GM21737 (cell line): Measurements from ENCODE around the gene OSGIN1.
"Not testable (repeated sequence)": the region's sequence is repeated elsewhere in the genome, so short reads cannot be mapped to it uniquely, and the experiment has no call there.

Source experiments
- ATAC-seq: cut with Tn5 transposase; IDR thresholded peaks from one replicate; pipeline ENCODE4 v1.9.1; 2021; ENCODE audit warnings: mild to moderate bottlenecking, moderate library complexity; ENCODE audit not compliant: unreplicated experiment

The OSGIN1 gene

GRCh38 chr16:83940119-83940518 lies 12.9 kb upstream of the OSGIN1 start:
- no peak for ATAC-seq

GRCh38 chr16:83940630-83941378 lies 12.2 kb upstream of the OSGIN1 start:
- no peak for ATAC-seq

- not testable (repeated sequence) for ATAC-seq
Observed at GRCh38 chr16:83941546-83941945, 11.5 kb upstream of the OSGIN1 start.

GRCh38 chr16:83942074-83942473 lies 11.0 kb upstream of the OSGIN1 start:
- no peak for ATAC-seq

GRCh38 chr16:83942815-83943515 lies 10.1 kb upstream of the OSGIN1 start:
- no peak for ATAC-seq

- ATAC-seq, result no peak
Observed at GRCh38 chr16:83943516-83944050, 9.5 kb upstream of the OSGIN1 start.

GRCh38 chr16:83945587-83945986 lies 7.5 kb upstream of the OSGIN1 start:
- ATAC-seq, result no peak

- ATAC-seq, result no peak
Observed at GRCh38 chr16:83946154-83946780, 6.8 kb upstream of the OSGIN1 start.

- no peak for ATAC-seq
Observed at GRCh38 chr16:83946781-83947566, 6.1 kb upstream of the OSGIN1 start.

- no peak for ATAC-seq
Observed at GRCh38 chr16:83947642-83948234, 5.3 kb upstream of the OSGIN1 start.

GRCh38 chr16:83948914-83949723 lies 3.9 kb upstream of the OSGIN1 start:
- no peak for ATAC-seq

- ATAC-seq, result no peak
Observed at GRCh38 chr16:83949724-83950001, 3.4 kb upstream of the OSGIN1 start.

- ATAC-seq, result not testable (repeated sequence)
Observed at GRCh38 chr16:83950862-83951399, 2.1 kb upstream of the OSGIN1 start.

GRCh38 chr16:83951544-83951943 lies 1.5 kb upstream of the OSGIN1 start:
- no peak for ATAC-seq

- no peak for ATAC-seq
Observed at GRCh38 chr16:83952587-83952939, 477 bp upstream of the OSGIN1 start.

GRCh38 chr16:83953796-83954576 lies 946 bp downstream of the OSGIN1 start:
- ATAC-seq, result no peak

GRCh38 chr16:83954577-83955016 lies 1.6 kb downstream of the OSGIN1 start:
- ATAC-seq, result no peak

GRCh38 chr16:83955218-83956130 lies 2.4 kb downstream of the OSGIN1 start:
- no peak for ATAC-seq
